ENCODE measurements around the gene TMIE.

Gene TMIE

DNA sequence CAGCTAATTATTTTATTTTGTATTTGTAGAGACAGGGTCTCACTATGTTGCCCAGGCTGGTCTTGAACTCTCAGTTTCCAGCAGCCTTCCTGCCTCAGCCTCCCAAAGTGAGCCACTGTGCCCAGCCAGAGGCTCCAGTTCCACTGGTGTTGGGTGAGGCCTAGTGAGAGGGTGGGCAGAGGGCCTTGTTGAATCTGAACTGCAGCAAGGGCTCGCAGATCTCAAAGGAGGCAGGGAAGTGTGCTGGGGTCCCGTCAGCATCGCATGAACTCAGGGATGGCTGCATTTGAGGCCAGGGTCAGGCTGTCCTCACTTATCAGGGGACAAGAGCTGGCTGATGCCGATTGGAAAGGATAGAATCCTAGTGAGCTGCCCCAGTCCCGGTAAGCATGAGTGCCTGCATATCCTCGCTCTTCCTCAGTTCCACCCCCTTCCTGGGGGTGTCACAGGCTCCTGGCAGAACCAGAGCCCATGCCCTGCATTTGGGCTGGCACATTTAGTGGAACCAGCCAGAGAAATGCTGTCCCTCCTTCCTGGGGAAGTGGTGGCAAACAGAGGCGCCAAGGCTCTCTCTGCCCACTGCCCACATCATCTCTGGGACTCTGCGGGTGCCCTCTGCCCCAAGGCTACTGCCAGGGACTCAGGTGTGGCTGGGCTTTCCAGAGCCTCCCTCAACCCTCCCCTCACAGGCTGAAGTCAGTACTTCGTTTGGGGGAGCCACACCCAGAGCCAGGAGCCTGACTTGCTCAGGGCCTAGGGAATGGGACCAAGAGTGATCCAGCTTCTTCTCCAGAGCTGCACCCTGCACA is 31.8 kb upstream of the TMIE start:
- H3K4me3 ChIP-seq (ENCODE audit: low read depth, low read length) = no peak overlapping the region
- DNase-seq (ENCODE audit: low read depth) = no peak
- TF ChIP-seq, protein P1, sequence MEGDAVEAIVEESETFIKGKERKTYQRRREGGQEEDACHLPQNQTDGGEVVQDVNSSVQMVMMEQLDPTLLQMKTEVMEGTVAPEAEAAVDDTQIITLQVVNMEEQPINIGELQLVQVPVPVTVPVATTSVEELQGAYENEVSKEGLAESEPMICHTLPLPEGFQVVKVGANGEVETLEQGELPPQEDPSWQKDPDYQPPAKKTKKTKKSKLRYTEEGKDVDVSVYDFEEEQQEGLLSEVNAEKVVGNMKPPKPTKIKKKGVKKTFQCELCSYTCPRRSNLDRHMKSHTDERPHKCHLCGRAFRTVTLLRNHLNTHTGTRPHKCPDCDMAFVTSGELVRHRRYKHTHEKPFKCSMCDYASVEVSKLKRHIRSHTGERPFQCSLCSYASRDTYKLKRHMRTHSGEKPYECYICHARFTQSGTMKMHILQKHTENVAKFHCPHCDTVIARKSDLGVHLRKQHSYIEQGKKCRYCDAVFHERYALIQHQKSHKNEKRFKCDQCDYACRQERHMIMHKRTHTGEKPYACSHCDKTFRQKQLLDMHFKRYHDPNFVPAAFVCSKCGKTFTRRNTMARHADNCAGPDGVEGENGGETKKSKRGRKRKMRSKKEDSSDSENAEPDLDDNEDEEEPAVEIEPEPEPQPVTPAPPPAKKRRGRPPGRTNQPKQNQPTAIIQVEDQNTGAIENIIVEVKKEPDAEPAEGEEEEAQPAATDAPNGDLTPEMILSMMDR (IDR thresholded peaks at IDR 0.05; ENCODE audit: control insufficient read depth, extremely low read depth, insufficient read depth) = no peak

DNA sequence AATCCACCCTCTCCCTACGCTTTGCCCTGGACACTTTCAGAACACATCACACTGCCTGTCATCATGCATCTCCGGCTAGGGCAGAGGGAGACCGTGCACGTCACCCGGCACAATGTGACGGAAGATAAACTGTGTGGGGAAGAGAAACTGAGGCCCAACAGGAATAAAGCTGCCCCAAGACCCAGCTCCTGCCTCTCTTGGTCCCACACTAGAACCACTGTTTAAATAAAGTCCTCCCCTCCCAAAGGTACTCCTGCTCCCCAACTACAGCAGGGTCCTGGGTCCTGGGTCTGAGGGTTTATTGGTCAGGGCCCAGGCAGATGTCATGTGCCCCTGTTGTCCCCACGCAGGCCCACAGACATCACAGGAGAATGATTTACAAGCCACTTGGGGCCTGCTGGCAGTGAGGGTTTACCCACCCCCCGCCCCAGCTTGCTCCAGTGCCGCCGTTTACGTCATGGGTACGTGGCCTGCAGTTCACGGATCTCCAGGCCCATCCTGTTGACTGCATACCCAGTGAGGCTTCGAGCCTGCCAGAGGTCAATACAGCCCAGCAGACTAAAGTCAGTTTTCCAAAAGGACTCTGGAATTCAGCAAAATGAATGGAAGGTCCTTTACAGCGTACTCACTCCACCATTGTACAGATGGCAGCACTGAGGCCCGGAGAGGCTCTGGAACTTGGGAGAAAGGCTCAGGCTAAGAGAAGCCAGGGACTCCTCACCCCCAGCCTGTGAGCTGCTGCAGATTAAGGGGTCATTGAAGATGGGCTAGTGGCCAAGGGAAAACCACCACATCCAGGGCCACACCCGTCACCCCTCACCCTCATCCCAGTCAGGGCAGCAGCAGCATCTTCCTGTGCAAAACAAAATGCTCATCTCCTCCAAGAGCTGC is 30.9 kb upstream of the TMIE start:
- TF ChIP-seq, protein P1 (IDR thresholded peaks at IDR 0.05; ENCODE audit: control insufficient read depth, extremely low read depth, insufficient read depth) = no peak
- DNase-seq (ENCODE audit: low read depth) = no peak
- H3K4me3 ChIP-seq (ENCODE audit: low read depth, low read length) = no peak overlapping the region

DNA sequence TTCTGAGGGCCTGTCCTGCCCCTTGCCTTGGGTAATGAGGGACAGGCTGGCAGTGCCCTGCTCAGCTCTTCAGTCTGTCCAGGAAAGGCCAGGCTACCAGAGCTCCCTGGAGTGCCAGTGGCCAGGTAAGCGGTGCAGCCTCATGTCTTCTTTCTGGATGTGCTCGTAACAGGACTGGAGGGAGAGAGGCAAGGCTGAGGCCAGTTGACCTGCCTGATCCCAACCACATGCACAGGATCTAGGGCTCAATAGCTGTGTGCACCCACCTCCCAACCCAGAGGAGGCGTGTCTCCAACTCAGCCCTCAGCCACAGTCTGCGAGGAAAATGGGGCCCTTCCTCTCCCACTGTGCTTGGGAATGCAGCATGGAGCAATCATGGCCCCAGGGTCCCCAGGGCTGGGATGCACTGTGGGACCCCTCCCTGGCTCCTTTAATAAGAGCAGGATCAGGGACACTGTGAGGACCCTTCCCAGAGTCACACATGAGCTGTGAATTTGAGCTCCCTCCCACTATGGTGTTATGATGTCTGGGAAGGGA is 30.2 kb upstream of the TMIE start:
- TF ChIP-seq, protein P1 (IDR thresholded peaks at IDR 0.05; ENCODE audit: control insufficient read depth, extremely low read depth, insufficient read depth) = no peak
- no peak for DNase-seq (ENCODE audit: low read depth)
- H3K4me3 ChIP-seq (ENCODE audit: low read depth, low read length) = no peak overlapping the region

DNA sequence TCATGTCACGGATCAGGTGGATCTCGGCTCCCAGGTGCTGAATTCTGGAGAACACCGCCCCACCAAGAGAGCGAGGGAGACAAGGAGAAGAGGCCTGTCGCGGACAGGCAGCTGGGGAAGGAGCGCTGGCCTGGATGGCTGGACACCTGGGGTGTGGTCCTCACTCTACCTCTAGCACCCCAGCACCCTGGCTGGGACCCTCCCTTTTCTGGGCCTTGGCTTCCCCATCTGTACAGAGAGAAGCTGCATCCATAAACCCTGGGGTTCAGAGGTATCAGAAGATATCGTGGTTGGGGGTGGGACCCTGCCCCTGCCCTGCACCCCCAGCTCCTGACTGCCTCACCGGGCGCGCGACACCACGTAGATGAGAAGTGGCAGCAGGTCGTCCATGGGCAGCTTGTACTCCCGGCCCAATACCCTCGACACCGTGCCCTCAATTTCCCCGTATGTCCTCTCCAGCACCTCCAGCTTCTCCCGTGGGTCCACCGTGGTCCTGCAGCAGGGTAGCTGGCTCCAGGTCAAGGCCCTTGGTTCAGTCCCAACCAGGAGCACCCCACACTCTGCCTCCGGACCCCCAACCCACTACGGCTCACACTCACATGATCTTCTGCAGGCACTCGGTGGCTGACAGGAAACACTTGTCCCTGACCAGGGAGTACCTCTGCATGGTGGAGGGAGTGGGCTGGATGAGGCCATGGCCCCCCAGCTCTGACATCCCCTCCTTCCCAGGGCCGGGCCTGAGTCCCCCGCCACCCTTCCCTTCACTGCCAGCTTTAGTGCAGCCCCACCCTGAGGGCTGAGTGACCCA is 29.4 kb upstream of the TMIE start:
- TF ChIP-seq, protein P1 (IDR thresholded peaks at IDR 0.05; ENCODE audit: control insufficient read depth, extremely low read depth, insufficient read depth) = no peak
- H3K4me3 ChIP-seq (ENCODE audit: low read depth, low read length) = no peak overlapping the region
- no peak for DNase-seq (ENCODE audit: low read depth)

DNA sequence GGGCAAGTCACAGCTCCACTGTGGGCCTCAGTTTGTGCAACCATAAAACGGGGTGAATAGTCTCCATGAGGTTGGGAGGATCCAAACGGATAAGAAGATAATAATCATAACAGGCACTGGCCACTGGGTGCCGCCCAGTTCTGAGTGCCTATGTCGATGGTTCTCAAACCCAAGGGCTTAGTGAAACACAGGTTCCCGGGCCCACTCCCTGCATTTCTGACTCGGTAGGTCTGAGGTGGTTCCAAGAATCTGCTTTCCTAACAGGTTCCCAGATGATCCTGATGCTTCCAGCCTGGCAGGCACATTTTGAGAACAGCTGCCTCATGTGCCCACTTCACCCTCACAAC is 28.9 kb upstream of the TMIE start:
- DNase-seq (ENCODE audit: low read depth) = no peak
- TF ChIP-seq, protein P1 (IDR thresholded peaks at IDR 0.05; ENCODE audit: control insufficient read depth, extremely low read depth, insufficient read depth) = no peak
- no peak overlapping the region for H3K4me3 ChIP-seq (ENCODE audit: low read depth, low read length)

All from LNCaP clone FGC (cell line).